ENCODE results near the gene SRPX2.
"Not testable (repeated sequence)": the region's sequence is repeated elsewhere in the genome, so short reads cannot be mapped to it uniquely, and the experiment has no call there.

SRPX2 gene

GRCh38 chrX:100685997-100686305 lies 42.0 kb downstream of the SRPX2 start:
- no peak for DNase-seq
- in situ Hi-C loops (cut with MboI; ENCODE audit: low pct_unique_long_range_greater_than_20kb, low sequenced_read_pairs), result loop anchor here (10.0 kb wide), 1 partner anchor 79 kb away; no protein-coding TSS in a partner anchor

DNA sequence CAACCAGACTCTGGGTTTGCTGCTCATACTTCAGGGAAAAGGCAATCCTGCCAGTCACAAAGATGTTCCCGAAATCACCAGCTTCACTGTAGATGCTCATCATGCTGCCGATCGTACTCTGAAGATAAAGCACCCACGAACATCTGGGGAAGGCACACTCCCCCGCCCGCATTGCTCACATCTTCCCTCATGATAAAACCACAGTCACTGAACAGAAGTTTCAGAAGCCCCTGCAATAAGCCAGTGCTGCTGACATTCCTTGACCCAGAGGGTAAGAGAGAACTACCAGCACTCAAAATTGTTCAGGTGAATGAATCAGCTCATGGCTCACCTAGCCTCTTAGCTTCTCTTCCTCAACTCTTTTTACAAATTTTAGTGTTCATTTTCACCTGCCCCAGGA lies 43.1 kb downstream of the SRPX2 start:
- in situ Hi-C loops (cut with MboI; ENCODE audit: low pct_unique_long_range_greater_than_20kb, low sequenced_read_pairs), result loop anchor here (10.0 kb wide), 1 partner anchor 78 kb away; no protein-coding TSS in a partner anchor
- DNase-seq, result peak; percentile 77

GRCh38 chrX:100687546-100687945 lies 43.5 kb downstream of the SRPX2 start:
- in situ Hi-C loops (cut with MboI; ENCODE audit: low pct_unique_long_range_greater_than_20kb, low sequenced_read_pairs), result loop anchor here (10.0 kb wide), 1 partner anchor 77 kb away; no protein-coding TSS in a partner anchor
- DNase-seq, result peak; percentile 76

DNA sequence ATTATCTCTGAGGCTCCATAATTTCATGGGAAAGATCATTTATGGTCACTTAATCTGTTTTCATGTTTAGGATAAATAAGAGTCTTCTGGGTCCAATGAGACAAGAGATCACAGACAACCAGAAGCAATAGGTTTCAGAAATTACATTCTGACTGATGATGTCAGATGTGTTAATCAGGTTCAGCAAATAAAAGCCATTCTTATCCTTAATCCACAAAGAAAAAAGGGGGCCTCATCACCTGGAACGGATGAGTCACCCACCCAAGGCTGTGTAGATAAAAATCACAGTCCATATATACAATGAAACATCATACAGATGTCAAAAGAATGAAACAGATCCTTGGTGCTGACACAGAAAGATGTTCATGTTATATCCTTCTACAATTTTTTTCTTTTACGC lies 51.3 kb downstream of the SRPX2 start:
- in situ Hi-C loops (cut with MboI; ENCODE audit: low pct_unique_long_range_greater_than_20kb, low sequenced_read_pairs), result no loop called here
- no peak for DNase-seq

DNA sequence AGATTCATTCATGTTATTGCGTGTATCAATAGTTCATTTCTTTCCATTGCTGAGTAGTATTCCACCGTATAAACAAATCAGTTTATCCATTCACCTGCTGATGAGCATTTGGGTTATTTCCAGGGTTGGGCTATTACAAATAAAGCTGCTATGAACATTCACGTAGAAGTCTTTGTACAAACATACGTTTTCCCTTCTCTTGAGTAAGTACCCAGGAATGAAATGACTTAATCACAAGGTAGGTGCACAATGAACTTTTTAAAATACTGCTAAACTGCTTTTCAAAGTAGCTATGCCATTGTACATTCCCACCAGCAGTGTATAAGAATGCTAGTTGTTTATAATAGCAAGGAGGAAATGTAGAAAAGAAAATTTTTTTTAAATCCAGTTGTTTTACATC lies 52.0 kb downstream of the SRPX2 start:
- DNase-seq, result no peak
- in situ Hi-C loops (cut with MboI; ENCODE audit: low pct_unique_long_range_greater_than_20kb, low sequenced_read_pairs), result no loop called here

- in situ Hi-C loops (cut with MboI; ENCODE audit: low pct_unique_long_range_greater_than_20kb, low sequenced_read_pairs), result no loop called here
- no peak for DNase-seq
Measured at GRCh38 chrX:100696699-100697351, 52.8 kb downstream of the SRPX2 start.

DNA sequence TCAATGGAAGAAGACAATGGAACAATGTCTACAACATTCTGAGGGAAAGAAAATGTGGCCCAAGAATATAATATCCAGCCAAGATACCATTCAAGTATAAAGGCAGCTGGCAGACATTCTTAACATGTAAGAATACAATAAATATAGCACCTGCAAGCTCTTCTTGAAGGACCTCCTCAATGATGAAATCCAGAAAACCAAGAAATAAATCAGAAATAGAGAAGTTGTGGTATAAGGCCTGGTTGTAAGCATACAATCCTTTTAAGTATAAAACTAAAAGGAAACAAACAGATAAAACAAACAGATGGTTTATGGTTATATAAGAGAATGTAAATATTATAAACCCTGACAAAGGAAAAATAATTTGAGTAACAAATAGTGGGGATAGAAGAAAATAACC lies 54.6 kb downstream of the SRPX2 start:
- peak; percentile 30 for DNase-seq
- in situ Hi-C loops (cut with MboI; ENCODE audit: low pct_unique_long_range_greater_than_20kb, low sequenced_read_pairs), result no loop called here

DNA sequence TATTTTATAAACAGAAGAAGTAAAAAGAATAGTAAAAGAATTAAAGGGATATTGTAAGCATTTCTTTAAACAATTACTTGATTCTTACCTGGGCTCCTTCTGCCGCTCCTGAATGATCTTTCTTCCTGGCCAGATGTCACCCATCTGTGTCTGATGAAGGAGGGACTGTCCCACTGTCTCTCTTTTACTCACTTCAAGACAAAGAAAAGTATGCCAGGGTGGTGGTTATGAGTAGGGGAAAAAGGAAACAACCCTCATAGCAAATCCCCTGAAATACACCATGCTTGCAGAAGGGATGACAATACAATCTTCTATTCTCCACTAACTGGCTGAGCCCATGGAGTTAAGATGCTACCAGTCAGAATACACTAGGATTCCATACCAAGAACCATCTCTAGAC lies 56.8 kb downstream of the SRPX2 start:
- no peak for DNase-seq
- in situ Hi-C loops (cut with MboI; ENCODE audit: low pct_unique_long_range_greater_than_20kb, low sequenced_read_pairs), result no loop called here

DNA sequence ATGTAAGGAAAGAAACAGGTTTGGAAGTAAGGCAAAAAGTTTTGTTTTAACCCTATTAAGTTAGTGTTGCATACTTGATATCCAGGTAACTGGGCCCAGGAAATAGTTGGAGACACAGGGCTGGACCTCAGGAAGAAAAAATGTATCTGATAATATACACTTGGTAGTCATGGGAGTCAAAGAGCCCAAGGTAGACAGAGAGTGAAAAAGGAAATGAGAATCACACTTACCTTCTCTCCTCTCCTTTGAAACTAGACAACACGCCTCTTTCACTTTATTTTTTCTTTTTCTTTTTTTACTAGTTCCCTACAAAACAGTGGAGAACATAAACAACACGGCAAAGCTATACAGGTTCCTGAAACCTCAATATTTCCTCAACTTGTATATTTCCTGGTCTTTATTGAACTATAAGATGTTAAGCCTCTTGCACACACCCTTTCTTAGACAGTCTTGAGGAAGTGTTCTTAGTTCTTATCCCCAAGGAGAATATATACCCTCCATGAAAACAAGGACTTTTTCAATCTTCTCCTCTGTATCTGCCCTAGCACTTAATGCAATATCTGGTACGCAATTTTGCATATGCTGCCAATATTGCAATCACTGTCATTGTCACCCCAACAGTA lies 60.7 kb downstream of the SRPX2 start:
- in situ Hi-C loops (cut with MboI; ENCODE audit: low pct_unique_long_range_greater_than_20kb, low sequenced_read_pairs), result no loop called here
- DNase-seq, result no peak

- no peak for DNase-seq
Measured at GRCh38 chrX:100710816-100711215, 66.8 kb downstream of the SRPX2 start.

DNA sequence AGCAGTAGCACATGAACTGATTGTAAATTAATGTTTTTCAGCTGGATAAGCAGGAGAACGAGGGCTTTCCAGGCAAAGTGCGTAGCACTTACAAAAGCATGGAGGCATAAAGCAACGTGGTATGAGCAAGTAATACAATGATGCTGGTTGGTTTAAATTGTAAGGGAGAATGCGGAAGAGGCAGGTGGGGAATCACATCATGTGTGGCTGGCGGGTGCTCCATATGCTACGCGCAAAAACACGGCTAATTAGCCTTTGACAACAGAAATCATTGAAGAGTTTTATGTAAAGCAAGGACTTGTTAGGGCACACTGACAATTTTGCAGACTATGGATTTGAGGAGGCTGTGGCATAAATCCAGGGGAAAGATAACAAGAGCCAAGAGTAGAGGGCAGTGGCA lies 73.4 kb downstream of the SRPX2 start:
- in situ Hi-C loops (cut with MboI; ENCODE audit: low pct_unique_long_range_greater_than_20kb, low sequenced_read_pairs), result no loop called here
- DNase-seq, result no peak

More at GRCh38 chrX:100710816-100711215, 66.8 kb downstream of the SRPX2 start:
- in situ Hi-C loops (cut with MboI; ENCODE audit: low pct_unique_long_range_greater_than_20kb, low sequenced_read_pairs), result no loop called here

DNA sequence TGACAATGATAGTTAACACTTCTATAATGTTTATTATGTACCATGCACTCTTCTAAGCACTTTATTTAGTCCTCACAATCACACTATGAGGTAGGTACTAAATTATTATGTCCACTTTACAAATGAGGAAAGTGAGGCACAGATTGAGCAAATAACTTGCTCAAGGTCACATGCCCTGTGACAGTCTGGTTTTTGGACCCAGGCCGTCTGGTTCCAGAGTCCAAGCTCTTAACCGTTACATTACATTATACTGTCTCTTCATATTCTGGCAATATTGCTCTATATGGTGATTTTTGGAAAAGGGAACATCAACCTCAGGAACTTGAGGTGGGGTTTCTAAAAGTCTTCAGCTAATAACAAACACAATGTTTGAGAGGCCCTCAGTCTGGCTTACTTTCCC lies 75.1 kb downstream of the SRPX2 start:
- no peak for DNase-seq
- in situ Hi-C loops (cut with MboI; ENCODE audit: low pct_unique_long_range_greater_than_20kb, low sequenced_read_pairs), result no loop called here

- no peak for DNase-seq
- in situ Hi-C loops (cut with MboI; ENCODE audit: low pct_unique_long_range_greater_than_20kb, low sequenced_read_pairs), result no loop called here
Measured at GRCh38 chrX:100720301-100720700, 76.3 kb downstream of the SRPX2 start.

DNA sequence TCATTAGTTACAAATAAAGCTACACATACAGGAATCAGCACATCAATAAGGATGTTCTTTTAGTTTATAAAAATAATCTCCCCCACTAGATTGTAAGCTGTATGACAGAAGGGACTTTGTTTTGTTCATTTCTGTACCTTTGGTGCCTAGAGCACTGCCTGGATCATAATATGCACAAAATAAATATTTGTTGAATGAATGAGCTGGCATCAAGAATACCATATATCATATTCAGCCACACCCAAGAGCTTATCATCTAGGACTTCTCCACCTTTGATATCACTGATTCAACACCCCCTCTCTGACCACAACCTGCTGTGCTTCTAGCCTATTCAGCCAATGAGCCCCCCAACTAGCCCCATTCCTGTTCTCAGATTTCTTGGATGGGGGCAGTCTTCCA lies 77.3 kb downstream of the SRPX2 start:
- no peak for DNase-seq
- in situ Hi-C loops (cut with MboI; ENCODE audit: low pct_unique_long_range_greater_than_20kb, low sequenced_read_pairs), result no loop called here

- in situ Hi-C loops (cut with MboI; ENCODE audit: low pct_unique_long_range_greater_than_20kb, low sequenced_read_pairs); DNase-seq: not testable (repeated sequence)
Measured at GRCh38 chrX:100724006-100724405, 80.0 kb downstream of the SRPX2 start.
